GM21390 (cell line): Measurements from ENCODE around the gene PRCC.
A peak's percentile ranks its signal among the peaks of the same experiment; 100 is the strongest.
"Not testable (repeated sequence)": the region's sequence is repeated elsewhere in the genome, so short reads cannot be mapped to it uniquely, and the experiment has no call there.

Source experiments
- ATAC-seq: cut with Tn5 transposase; IDR thresholded peaks from one replicate; pipeline ENCODE4 v1.9.1; 2021; ENCODE audit not compliant: unreplicated experiment

The PRCC gene

DNA sequence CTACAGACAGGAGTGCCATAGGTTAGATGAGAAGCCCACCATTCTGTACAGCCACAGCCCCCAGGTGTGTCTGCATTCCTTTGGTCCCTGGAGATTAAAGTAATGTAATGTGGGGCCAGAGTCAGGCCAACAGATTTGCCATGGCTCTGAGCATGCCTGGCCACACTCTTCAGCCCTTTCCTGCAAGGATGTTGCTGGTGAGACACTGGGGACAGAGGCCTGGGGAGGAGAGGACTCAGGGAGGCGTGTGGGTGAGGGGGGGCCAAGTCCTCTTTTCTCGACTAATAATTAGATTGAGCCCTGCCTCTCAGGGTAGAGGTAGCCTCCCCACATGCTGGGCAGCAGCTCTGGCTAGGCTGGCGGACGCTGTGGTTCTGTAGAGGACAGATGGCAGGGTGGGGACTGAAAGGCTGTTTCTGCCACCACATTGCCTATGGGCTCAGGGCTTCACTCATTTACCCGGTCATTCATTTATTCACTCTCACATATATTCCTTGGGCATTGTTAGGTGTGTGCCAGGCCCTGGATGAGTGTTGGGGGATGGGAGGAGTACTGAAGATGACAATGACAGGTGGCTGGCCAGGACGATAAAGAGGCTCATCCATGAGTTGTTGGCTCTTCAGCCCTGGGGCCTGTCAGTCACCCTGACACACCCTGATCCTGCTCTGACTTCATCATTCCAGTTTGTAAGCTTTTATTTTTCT is 7.1 kb upstream of the PRCC start:
- no peak for ATAC-seq

DNA sequence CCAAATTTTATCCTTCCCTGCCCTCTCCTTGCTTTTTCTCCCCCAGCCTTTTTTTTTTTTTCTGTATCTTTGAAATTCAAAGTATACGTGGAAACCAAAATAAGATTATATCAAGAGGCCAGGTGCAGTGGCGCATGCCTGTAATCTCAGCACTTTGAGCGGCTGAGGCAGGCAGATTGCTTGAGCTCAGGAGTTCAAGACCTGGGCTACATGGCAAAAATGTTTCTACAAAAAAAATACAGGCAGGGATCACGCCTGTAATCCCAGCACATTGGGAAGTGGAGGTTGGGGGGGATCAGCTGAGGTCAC is 6.6 kb upstream of the PRCC start:
- ATAC-seq: no peak

DNA sequence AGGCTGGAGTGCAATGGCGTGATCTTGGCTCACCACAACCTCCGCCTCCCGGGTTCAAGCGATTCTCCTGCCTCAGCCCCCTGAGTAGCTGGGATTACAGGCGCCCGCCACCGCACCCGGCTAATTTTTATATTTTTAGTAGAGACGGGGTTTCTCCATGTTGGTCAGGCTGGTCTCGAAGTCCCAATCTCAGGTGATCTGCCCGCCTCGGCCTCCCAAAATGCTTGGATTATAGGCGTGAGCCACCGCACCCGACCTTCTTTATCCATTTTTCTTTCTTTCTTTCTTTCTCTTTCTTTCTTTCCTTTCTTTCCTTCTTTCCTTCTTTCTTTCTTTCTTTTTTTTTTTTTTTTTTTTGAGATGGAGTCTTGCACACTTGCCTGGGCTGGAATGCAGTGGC is 2.2 kb upstream of the PRCC start:
- not testable (repeated sequence) for ATAC-seq

DNA sequence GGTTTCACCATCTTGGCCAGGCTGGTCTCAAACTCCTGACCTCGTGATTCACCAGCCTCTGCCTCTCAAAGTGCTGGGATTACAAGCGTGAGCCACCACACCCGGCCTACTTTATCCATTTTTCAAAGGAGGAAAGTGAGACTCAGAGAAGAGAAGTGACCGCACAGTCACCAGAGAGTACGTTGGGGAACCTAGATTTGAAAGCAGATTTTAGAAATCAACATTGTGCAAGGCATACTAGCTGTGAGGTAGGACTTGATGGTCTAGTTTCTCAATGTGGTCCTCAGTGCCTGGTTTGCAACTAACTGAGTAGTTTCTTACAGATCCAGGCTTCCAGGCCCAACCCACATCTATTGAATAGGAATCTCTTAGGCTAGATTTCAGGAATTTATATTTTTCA is 1.7 kb upstream of the PRCC start:
- ATAC-seq: no peak

DNA sequence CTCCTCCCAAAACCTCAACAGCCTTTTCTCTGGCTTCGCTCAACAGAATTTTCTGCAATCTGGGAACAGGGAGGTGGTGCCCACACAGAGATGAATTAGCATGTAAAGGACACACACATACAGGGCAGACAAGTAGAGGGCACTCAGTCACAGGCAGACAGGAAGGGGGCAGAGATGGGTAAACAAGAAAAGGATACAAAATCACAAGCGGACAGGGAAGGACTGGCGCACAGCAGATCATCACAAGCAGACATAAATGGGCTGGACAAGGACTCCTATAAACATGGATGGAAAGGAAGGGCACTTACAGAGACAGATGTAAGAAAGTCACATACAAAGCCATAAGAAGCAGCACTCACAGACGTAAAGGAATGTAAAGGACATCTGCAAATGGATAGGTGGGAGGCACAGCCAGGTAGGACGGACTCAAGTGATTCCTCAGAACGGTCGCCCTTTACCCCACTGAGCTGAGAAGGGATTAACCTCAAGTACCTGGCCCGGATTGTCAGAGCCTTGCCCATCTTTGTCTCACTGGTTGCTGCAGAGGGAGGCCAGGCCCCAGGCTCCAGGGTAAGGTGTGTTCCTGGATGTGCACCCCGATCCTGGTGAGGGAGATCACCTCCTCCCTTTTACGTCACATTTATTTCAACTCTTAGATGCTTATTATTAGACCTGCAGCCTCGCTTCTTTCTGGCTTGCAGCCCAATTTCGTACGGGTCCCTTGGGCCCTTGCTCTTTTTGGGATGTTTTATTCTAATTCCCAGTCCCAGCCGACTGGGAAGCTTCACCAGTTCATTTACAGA is 836 bp upstream of the PRCC start:
- peak; percentile 7 for ATAC-seq

DNA sequence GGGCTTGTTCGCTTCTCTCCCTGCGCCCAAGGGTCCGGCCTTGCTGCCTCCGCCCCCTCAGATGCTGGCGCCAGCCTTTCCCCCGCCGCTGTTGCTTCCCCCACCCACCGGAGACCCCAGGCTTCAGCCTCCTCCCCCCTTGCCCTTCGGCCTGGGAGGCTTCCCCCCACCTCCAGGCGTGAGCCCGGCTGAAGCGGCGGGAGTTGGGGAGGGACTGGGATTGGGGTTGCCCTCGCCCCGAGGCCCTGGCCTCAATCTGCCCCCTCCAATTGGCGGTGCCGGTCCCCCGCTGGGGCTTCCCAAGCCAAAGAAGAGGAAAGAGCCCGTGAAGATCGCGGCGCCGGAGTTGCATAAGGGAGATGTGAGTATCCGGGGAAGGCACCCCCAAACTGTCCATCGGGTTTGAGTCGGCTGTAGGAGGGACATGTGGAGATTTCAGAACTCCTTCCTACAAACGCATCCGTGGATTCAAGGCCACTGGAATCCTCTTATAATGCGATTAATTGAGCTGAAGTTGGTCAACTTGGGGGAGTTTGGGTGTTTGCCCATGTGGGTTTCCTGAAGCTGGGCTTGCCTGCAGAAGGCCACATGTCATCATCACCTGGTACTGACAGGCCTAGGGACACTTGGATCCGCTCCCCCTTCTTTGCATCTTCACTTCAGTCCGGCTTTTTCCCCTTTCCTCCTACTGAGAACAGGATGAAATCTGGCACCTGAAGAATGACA is 707 bp downstream of the PRCC start:
- no peak for ATAC-seq

DNA sequence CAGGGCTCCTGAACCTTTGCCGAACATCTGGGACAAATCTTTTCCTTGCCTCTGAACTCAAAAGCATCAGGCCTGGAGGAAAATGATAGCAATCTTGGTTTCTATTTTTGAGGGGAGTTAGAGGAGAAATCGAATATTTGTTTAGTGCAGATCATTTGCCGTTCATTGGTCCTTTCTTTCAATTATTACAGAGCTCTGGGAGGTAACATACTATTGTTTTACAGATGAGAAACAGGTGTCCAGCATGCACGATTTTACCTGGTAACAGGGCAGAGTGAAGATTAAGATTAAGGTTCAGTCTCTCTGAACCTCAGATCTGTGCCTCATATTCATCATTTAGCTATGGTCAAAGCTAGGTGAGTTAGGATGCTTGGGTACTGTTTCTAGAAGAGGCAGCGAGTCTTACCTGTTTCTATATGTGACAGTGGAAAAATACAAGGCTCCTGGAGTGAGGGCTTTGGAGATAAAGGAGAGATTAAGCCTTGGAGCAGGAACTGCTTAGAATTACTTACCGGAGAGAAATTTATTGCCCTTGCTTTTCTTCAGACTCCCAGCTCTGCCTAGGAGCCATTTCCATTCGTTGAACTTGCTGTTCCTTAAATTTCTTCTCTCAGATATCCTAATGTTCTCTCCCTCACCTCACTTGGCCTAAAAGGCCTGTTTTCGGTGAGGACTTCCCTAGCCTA is 1.4 kb downstream of the PRCC start:
- no peak for ATAC-seq

DNA sequence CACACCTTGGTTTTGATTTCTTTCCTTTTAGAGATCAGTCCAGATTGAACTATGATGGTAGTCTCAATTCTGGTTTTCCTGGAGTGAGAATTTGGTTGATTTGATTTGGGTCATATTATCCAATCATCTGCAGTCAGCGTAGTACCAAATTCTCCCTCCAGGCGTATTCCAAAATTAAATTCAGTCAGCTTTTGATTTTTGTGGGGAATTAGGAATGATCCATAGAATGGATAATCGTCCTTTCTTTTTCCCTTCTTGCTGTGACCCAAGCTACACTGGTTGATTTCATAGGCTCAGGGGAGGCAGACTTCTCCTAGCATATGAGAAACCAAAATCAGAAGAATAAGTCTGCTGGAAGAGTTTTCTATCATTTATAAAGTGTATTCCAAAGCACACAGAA is 4.9 kb downstream of the PRCC start:
- ATAC-seq: no peak

DNA sequence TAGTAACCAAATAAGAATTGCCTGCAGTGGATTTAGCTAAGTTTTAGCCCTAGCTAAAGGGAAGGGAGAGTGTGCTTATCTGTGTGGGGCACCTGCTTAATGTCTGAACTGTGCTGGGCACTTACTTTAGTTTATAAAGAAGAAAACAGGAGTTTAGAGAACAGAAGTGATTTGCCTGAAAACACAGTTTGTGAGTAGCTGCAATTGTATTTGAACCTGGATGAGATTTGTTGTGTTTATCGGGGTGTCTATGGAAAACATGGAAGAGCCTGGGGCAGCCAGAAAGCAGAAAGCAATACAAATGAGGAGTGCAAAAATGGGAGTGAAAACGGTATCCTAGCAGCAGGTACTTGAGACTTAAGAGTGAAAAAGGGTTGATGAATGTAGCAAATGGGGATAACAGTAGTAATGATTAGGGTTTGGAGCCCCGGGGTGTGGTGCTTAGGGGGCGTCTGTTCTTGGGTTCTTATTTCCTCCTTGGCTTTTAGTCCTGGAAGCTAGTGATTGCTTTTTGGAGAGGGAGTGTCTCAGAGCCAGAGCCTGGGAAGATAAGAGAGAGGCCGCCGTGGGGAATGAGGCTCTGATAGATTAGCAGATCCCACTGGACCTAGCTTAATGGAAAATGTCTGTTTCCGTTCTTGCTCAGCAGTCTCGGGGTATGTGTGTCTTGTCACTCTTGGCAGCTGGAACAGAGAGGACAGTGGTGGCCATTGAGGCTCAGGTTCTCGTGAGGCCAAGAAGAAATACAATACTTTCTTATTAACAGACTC is 5.6 kb downstream of the PRCC start:
- no peak for ATAC-seq

DNA sequence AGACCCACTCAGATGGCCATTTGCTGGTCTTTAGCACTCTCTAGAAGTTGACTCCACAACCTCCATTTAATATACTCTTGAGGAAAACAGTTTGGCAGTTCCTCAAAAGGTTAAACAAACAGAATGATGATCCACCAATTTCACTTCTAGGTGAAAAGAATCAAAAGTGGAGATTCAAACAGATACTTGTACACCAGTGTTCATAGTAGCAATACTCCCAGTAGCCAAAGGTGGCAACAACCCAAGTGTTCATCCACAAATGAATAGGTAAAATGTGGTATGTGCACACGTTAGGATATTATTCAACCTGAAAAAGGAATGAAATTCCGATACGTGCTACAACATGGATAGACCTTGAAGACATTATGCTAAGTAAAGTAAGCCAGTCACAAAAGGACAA is 6.3 kb downstream of the PRCC start:
- no peak for ATAC-seq

DNA sequence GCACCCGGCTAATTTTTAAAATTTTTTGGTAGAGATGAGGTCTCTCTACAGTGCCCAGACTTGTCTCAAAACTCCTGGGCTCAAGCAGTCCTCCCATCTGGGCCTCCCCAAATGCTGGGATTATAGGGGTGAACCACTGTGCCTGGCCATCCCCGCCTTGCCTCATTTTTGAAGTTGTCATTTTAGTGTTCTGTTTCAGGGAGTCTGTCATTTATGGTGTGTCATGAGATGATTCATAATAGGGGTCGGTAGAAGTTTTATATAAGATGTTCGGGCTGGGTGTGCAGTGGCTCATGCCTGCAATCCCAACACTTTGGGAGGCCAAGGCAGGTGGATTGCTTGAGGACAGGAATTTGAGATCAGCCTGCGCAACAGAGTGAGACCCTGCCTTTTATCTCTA is 8.5 kb downstream of the PRCC start:
- ATAC-seq: no peak

DNA sequence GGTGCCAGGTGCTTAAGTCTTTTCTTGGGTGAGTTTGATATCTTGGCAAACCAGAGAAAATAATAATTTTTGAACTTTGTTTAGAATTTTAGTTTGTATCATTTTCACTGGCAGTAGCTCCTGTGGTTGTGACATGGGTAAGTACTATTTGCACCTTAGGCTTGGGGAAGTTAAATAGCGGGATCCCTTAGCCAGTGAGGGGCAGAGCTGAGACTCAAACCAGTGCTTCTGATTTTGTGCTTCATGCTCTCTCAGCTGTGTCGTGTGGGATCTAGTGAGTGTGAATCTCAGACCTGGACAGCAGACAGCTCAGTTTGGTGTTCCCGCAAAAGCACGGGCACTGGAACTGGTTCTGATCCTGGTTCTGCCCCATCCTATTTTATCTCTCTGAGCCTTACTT is 9.6 kb downstream of the PRCC start:
- no peak for ATAC-seq

DNA sequence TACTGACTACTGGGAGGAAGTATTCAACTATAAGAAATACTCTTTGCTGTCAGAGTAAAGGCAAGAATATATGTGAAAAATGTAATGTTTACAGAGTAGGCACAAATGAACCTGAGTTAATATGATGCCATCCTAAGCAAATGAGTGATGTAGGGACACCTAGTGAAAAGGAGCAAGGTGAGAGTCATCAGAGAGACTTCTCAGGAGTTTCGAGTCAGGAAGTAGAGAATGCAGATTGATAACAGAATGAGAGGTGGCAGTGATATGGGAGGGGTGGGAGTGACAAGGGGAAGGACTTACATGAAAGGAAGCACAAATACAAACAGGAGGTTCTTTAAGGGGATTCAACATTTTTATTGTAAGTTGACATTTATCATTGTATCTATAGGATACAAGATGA is 10.2 kb downstream of the PRCC start:
- ATAC-seq: no peak

DNA sequence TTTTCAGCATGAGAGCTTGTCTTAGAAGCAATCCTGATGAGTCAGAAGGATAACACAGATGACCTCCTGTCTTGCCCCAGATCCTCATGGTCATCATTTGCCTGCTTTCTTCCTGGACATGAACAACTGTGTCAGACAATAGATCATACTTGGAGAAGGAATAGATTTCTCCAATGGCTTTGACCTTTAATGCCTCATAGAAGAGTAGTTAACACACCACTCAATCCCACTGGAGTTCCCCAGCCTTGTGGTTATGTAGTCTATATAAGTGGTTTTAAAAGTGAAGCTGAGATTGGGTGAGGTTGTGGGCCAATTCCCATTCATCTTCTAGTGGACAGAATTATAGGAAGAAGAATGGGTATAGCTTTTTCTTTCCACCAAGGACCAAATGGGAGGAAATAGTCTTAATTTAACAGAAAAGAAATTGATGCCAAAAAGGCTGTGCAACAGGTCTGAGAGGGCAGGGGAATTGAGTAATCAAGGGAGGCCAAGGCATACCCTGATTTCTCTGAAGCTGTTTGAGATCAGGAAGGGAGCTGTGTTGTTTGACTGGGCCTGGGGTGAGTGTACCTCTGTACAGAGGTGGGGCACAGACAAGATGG is 14.4 kb downstream of the PRCC start:
- ATAC-seq: no peak

DNA sequence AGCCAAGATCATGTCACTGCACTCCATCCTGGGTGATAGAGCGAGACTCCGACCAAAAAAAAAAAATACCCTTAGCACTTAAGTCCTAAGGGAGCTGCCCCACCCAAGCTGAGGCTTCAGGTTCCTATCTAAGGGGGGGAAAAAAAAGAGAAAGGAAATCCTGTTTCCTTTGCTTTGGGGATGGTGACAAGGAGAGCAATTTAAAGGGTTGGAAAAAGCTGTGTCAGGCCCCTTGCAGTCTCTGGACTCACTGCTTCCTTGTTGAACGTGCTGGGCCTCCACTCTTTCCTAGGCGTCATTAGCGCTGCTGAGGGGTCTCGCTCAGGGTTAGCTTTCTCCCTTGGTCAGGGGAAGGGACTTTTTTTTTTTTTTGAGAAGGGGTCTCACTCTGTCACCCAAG is 18.1 kb downstream of the PRCC start:
- no peak for ATAC-seq

DNA sequence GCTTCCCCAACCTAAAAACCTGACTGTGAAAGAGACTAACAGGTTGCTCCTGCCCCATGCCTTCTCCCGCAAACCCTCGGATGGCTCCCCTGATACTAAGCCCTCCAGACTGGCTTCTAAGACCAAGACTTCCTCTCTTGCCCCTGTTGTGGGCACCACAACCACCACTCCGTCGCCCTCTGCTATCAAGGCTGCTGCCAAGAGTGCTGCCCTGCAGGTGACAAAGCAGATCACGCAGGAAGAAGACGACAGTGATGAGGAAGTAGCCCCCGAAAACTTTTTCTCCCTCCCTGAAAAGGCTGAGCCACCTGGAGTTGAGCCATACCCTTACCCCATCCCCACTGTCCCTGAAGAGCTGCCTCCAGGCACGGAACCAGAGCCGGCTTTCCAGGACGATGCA is 19.3 kb downstream of the PRCC start:
- ATAC-seq: no peak

DNA sequence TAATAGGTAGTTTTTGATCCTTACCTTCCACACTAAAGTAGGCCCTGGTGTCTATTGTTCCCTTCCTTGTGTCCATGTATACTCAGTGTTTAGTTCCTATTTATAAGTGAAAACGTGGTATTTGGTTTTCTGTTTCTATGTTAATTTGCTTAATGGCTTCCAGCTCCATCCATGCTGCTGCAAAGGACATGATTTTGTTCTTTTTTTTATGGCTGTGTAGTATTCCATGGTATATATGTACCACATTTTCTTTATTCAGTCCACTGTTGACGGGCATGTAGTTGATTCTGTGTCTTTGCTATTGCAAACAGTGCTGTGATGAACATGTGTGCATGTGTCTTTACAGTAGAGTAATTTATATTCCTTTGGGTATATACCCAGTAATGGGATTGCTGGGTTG is 20.8 kb downstream of the PRCC start:
- no peak for ATAC-seq

DNA sequence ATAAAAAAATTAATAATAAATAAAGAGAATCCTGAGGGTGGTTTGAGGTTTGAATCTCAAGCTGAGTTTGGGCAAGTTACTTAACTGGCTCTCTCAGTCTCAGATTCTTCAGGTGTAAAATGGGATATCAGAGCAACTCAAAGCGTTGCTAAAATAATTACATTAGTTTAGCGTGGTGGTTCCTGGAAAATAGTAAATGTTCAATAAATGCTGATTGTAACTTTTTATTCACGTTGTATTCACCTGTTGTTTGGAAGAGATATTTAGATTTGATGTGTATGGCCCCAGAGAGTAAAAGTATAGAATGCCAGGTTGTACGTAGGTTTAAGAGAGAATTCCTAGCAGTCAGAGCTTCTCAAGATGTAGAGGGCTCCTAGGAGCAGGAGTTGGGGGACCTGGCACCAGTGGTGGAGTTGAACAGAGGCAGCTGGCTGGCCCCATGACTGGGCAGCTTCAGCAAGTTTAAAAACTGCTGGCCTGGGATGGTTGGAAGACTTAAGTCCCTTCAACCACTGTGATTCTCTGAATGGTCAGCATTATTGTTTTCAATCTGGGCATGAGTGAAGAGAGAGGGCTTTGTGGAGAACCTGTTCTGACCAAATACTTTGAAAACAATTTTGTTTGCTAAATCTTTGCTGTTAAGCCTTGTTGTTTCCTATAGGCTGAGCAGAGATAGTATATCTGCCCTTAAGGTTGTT is 22.4 kb downstream of the PRCC start:
- no peak for ATAC-seq

DNA sequence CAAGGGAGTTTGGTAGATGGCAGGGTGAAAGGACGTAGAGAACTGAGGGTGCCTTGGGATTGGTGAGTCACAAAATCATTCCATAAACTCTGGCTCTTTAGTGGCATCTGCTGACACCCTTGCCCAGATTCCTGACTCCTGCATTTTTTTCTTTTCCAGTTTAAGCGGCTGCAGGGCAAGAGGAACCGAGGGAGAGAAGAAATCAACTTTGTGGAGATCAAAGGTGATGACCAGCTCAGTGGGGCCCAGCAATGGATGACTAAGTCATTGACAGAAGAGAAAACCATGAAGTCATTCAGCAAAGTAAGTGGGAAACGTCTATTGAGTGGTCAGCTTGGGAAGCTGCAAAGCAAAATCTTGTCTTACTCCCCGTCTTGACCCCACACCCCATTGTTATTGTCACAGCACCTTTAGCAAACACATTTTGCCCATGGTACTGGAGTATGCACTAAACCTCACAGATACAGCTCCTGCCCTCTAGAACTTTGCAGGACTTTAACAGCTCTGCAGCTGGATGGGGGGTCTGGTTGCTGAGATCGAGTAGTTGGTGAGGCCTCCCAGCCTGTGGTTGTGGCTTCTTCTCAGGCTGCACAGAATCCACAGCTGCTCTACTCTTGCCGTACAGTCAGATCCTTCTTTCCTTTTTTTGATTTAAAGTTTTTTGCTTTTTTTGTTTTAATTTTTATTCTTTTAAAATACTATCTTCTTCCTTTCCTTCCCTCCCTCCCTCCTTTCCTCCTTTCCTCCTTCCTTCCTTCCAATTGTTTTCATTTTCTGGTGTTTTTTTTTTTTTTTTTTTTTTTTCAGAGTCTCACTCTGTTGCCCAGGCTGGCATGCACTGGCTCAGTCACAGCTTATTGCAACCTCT is 27.4 kb downstream of the PRCC start:
- no peak for ATAC-seq
